HepG2 (cell line): ENCODE measurements around the gene STX10. TPM values are rescaled to one million over a fixed set of nuclear protein-coding genes. Genes with fewer than 3 reads are reported as not detected.

Experiments used
- FOXP1 ChIP-seq, 2 experiments: fragments of 450-650 bp in 1 of 2; IDR thresholded peaks; 2 replicates each; pipeline ENCODE4 v1.6.1; 2017 to 2018; ENCODE audit warnings: antibody characterized with exemption in 1 of 2
- GABPB1 ChIP-seq: IDR thresholded peaks from 2 replicates; pipeline ENCODE4 v1.6.1; 2016; ENCODE audit warnings: mild to moderate bottlenecking, missing genetic modification reagents, moderate library complexity, missing compliant biosample characterization
- GMEB1 ChIP-seq: sonication (generic); formaldehyde crosslinking; IDR thresholded peaks from 2 replicates; pipeline ENCODE4 v1.5.1; 2020; ENCODE audit warnings: missing genetic modification reagents, mild to moderate bottlenecking, borderline replicate concordance
- HNF1B ChIP-seq: sonication (generic); formaldehyde crosslinking; IDR thresholded peaks from 2 replicates; pipeline ENCODE4 v1.5.1; 2020; ENCODE audit warnings: mild to moderate bottlenecking, moderate library complexity, missing genetic modification reagents
- MIXL1 ChIP-seq: IDR thresholded peaks from 2 replicates; pipeline ENCODE4 v1.6.1; 2016
- NR2F6 ChIP-seq, 2 experiments: IDR thresholded peaks; 2 replicates each; pipeline ENCODE4 v1.6.1; 2016; ENCODE audit warnings: antibody characterized with exemption in 1 of 2, mild to moderate bottlenecking in 1 of 2
- PHB2 ChIP-seq: fragments of 450-650 bp; IDR thresholded peaks from 2 replicates; pipeline ENCODE4 v1.6.1; 2018; ENCODE audit not compliant: partially characterized antibody
- SAP130 ChIP-seq: IDR thresholded peaks from 2 replicates; pipeline ENCODE4 v1.6.1; 2016; ENCODE audit warnings: low read depth
- SKI ChIP-seq: fragments of 450-650 bp; IDR thresholded peaks from one replicate; pipeline ENCODE4 v1.6.1; 2018; ENCODE audit warnings: mild to moderate bottlenecking; ENCODE audit not compliant: partially characterized antibody
- TCF7 ChIP-seq: sonication (generic); IDR thresholded peaks from 2 replicates; pipeline ENCODE4 v1.6.1; 2016; ENCODE audit warnings: antibody characterized with exemption, low read depth
- TEAD3 ChIP-seq: optimal IDR thresholded peaks from 2 replicates; pipeline ENCODE3; 2016; ENCODE audit warnings: borderline replicate concordance
- ZFX ChIP-seq: sonication (generic); formaldehyde crosslinking; IDR thresholded peaks from 2 replicates; pipeline ENCODE4 v1.4.0; 2020; ENCODE audit warnings: mild to moderate bottlenecking, low read depth, missing genetic modification reagents, moderate library complexity
- ZFYVE20 ChIP-seq: sonication (generic); formaldehyde crosslinking; IDR thresholded peaks from 2 replicates; pipeline ENCODE4 v1.8.0; 2023; ENCODE audit warnings: low read depth, mild to moderate bottlenecking, moderate library complexity, missing genetic modification reagents, borderline replicate concordance
- ZHX1 ChIP-seq: sonication (generic); formaldehyde crosslinking; IDR thresholded peaks from 2 replicates; pipeline ENCODE4 v1.8.1; 2022; ENCODE audit warnings: low read depth, mild to moderate bottlenecking, missing genetic modification reagents
- ZNF143 ChIP-seq: sonication (generic); formaldehyde crosslinking; IDR thresholded peaks from 2 replicates; pipeline ENCODE4 v1.4.0; 2020; ENCODE audit warnings: missing genetic modification reagents
- ZNF333 ChIP-seq: sonication (generic); formaldehyde crosslinking; IDR thresholded peaks from 2 replicates; pipeline ENCODE4 v1.4.0; 2020; ENCODE audit warnings: mild to moderate bottlenecking, missing genetic modification reagents, borderline replicate concordance
- ZNF558 ChIP-seq: sonication (generic); formaldehyde crosslinking; IDR thresholded peaks from 2 replicates; pipeline ENCODE4 v1.9.0; 2022; ENCODE audit warnings: mild to moderate bottlenecking, missing genetic modification reagents, borderline replicate concordance
- ZNF839 ChIP-seq: sonication (generic); formaldehyde crosslinking; IDR thresholded peaks from 2 replicates; pipeline ENCODE4 v1.4.0; 2020; ENCODE audit warnings: missing genetic modification reagents, mild to moderate bottlenecking, borderline replicate concordance
- polyA plus RNA-seq, 8 experiments: library from polyadenylated mRNA; depleted of rRNA in 3 of 8; stranded (reverse) in 7 of 8; unstranded in 1 of 8; fragments of >200 nt; fragmentation: Illumina TruSeq in 4 of 8; extraction: Trizol in 4 of 8; gene quantifications; 2 replicates each; pipeline versions ENCODE4 v1.2.1 to v1.2.3, GENCODE V29; 2011 to 2016; ENCODE audit warnings: low read depth in 4 of 8, missing spikeins in 1 of 8, mixed read lengths in 1 of 8; ENCODE audit not compliant: insufficient read depth in 1 of 8
- total RNA-seq, 5 experiments: library from RNA; depleted of rRNA; stranded (reverse); fragments of >200 nt; fragmentation: Illumina TruSeq; extraction: Trizol; gene quantifications; 2 replicates each; pipeline ENCODE4 v1.2.3, GENCODE V29; 2016; ENCODE audit warnings: low read depth in 1 of 5
- TF ChIP-seq, protein P1 (sequence below): sonication (generic); formaldehyde crosslinking; IDR thresholded peaks from 2 replicates; pipeline ENCODE4 v1.5.0; 2020; ENCODE audit warnings: missing genetic modification reagents
- TF ChIP-seq, protein P2 (sequence below): sonication (generic); formaldehyde crosslinking; IDR thresholded peaks from 2 replicates; pipeline ENCODE4 v1.8.0; 2022; ENCODE audit warnings: mild to moderate bottlenecking, missing genetic modification reagents; ENCODE audit not compliant: insufficient replicate concordance
- TF ChIP-seq, protein P3 (sequence below): IDR thresholded peaks from 2 replicates; pipeline ENCODE4 v1.6.1; 2016; ENCODE audit warnings: low read depth, borderline replicate concordance

The STX10 gene
- total and polyA plus RNA-seq, 2 of the 13 experiments (the other 11 are each of a cell fraction or from before 2014, with no cell fraction given) = 47.9 to 66.4 TPM

- TF ChIP-seq GMEB1 (CRISPR knock-in tag) (peak; percentile 33; the same call in 1 of the 2 replicates), ZNF558 (CRISPR knock-in tag) (no peak), PHB2 (no peak), TCF7 (no peak), MIXL1 (no peak), SAP130 (CRISPR knock-in tag) (peak; percentile 62), ZNF143 (CRISPR knock-in tag) (no peak), ZFX (peak; percentile 31; the same call in 1 of the 2 replicates), NR2F6 (IDR thresholded peaks at IDR 0.05) (no peak), NR2F6 (CRISPR knock-in tag; IDR thresholded peaks at IDR 0.05) (no peak), FOXP1 (IDR thresholded peaks at IDR 0.05) (no peak), FOXP1 (CRISPR knock-in tag; IDR thresholded peaks at IDR 0.05) (peak; percentile 24; the same call in 1 of the 2 replicates), ZHX1 (CRISPR knock-in tag) (peak; percentile 63), SKI (no peak), TEAD3 (CRISPR knock-in tag) (peak; percentile 61), GABPB1 (CRISPR knock-in tag) (peak; percentile 79), ZFYVE20 (no peak), HNF1B (CRISPR knock-in tag) (no peak; the same call in 1 of the 2 replicates), ZNF839 (no peak), ZNF333 (CRISPR knock-in tag) (no peak)
- TF ChIP-seq, protein P1, sequence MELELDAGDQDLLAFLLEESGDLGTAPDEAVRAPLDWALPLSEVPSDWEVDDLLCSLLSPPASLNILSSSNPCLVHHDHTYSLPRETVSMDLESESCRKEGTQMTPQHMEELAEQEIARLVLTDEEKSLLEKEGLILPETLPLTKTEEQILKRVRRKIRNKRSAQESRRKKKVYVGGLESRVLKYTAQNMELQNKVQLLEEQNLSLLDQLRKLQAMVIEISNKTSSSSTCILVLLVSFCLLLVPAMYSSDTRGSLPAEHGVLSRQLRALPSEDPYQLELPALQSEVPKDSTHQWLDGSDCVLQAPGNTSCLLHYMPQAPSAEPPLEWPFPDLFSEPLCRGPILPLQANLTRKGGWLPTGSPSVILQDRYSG = no peak
- TF ChIP-seq, protein P2, sequence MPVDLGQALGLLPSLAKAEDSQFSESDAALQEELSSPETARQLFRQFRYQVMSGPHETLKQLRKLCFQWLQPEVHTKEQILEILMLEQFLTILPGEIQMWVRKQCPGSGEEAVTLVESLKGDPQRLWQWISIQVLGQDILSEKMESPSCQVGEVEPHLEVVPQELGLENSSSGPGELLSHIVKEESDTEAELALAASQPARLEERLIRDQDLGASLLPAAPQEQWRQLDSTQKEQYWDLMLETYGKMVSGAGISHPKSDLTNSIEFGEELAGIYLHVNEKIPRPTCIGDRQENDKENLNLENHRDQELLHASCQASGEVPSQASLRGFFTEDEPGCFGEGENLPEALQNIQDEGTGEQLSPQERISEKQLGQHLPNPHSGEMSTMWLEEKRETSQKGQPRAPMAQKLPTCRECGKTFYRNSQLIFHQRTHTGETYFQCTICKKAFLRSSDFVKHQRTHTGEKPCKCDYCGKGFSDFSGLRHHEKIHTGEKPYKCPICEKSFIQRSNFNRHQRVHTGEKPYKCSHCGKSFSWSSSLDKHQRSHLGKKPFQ = no peak
- TF ChIP-seq, protein P3, sequence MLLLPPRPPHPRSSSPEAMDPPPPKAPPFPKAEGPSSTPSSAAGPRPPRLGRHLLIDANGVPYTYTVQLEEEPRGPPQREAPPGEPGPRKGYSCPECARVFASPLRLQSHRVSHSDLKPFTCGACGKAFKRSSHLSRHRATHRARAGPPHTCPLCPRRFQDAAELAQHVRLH = no peak
Measured at GRCh38 chr19:13154241-13154778, 4.1 kb upstream of the STX10 start (continued).
